GM19238 (cell line): Measurements from ENCODE around the gene ALDH1A3.

Experiments
- DNase-seq: peaks from one replicate; pipeline ENCODE4 v3.0.0; 2011; ENCODE audit warnings: low spot score; ENCODE audit not compliant: insufficient read length

The ALDH1A3 gene

DNA sequence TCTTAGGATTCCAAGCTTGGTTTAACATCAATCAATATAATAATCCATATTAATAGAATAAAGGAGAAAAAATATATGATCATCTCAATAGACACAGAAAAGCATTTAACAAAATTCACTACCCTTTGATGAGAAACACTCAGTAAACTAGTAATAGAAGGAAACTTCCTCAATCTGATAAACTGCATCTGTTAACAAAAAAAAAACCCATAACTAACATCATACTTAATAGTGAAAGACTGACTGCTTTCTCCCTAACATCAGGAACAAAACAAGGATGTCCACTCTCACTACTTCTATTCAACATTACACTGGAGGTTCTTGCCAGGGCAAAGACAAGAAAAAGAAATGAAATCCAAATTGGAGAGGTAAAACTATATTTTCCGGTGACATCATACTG lies 70.1 kb downstream of the ALDH1A3 start:
- DNase-seq = no peak

DNA sequence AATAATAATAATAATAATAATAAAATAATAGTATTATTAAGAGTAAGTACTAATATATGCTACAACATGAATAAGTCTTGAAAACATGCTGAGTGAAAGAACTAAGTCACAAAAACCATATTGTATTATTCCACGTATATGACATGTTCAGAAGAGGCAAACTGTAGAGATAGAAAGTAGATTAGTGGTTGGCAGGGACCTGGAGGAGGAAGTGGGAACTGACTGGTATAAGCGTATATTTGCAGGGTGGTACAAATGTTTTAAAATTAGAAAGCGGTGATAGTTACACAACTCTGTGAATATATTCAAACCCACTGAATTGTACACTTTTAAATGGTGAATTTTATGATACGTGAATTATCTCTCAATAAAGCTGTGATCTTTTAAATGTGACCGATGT lies 72.3 kb downstream of the ALDH1A3 start:
- no peak for DNase-seq

- DNase-seq = no peak
These were observed 72.9 kb downstream of the ALDH1A3 start for GRCh38 chr15:100952566-100952965.

GRCh38 chr15:100958326-100959065 lies 78.9 kb downstream of the ALDH1A3 start:
- DNase-seq = no peak

GRCh38 chr15:100959066-100960050 lies 79.7 kb downstream of the ALDH1A3 start:
- no peak for DNase-seq
